GM10266 (cell line): ENCODE measurements around the gene HBS1L.

Experiments used
- DNase-seq: peaks from one replicate; pipeline ENCODE4 v3.0.0; 2012; ENCODE audit errors: extremely low spot score
- CTCF ChIP-seq: IDR thresholded peaks from 2 replicates; pipeline ENCODE4 v1.5.1; 2012; ENCODE audit warnings: mild to moderate bottlenecking, low read depth; ENCODE audit not compliant: control insufficient read depth, insufficient read depth; ENCODE audit errors: missing control alignments

HBS1L gene

GRCh38 chr6:134974370-134974769, 80.3 kb downstream of the HBS1L start:
- no peak for DNase-seq
- no peak for TF ChIP-seq CTCF

DNA sequence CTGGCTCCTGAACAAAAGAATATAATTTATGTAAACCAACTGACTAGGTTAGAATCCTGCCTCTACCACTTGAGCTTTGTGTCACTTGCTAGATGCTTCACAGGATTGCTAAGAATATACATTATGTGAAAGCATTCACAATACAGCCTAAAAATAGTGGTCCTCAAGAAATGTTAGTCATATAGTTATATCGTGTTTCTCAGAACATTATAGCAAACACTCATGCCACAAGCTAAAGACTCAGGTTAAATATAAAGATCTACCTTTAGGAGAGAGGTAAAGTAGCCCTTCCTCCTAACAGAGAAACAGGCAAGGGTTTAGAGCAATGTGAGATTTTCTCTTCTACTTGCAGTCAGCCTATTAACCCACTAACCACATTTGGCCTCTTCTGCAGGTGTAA, 86.9 kb downstream of the HBS1L start:
- TF ChIP-seq CTCF, result no peak
- DNase-seq, result no peak

DNA sequence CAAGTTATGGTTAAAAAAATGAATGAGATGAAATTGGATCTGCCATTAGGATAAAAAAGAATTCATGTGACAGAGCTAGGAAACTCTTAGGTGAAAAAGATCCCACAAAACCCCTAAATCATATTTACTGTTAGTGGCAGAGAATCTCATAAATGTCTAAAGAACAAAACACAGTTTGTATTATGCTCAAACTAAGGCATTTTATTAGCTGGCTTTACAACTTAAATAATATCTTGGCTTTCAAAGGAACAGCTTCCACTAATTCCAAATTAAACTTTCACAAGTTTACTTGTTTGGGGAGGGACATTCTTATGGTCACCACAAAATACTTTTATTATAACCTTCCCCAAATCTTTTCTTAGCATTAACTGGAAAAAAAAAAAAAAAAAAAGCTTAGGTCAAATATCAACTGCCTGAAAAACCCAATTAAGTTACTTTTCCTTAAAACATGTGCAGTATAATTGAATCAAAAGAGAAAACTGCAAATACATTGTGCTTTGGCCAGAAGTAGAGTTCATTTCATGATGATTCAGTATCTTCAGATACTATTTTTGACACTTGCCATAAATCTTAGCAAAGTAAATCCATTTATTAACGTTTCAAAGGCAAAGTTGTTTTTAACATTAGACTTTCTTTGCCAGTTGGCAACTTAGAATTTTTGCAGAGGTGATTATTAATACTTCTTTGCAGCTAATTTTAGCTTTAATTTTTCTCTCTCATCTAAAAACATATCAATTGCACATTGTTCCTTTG, 90.0 kb downstream of the HBS1L start:
- no peak for TF ChIP-seq CTCF
- no peak for DNase-seq

- no peak for DNase-seq
- no peak for TF ChIP-seq CTCF
These were observed 92.2 kb downstream of the HBS1L start for GRCh38 chr6:134962421-134962820.

DNA sequence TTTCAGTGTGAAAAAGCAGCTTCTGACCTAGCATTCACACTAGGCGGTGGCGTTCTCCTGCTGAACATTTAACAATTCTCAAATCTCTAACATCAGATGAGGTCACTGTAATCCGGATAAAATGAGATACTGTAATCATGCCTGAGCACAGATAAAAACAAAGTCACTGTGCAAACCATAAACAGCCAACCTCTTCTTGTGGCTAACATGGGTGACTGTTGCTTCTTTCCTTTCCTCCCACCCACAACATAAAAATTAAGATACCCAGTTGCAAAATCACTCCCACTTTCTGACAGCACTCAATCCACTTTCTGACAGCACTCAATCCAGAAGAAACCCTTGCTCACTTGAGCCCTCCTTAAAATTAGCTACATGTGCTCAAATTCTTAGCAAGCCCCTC, 93.3 kb downstream of the HBS1L start:
- no peak for TF ChIP-seq CTCF
- DNase-seq, result no peak

GRCh38 chr6:134959603-134960002, 95.0 kb downstream of the HBS1L start:
- DNase-seq, result no peak
- TF ChIP-seq CTCF, result no peak

DNA sequence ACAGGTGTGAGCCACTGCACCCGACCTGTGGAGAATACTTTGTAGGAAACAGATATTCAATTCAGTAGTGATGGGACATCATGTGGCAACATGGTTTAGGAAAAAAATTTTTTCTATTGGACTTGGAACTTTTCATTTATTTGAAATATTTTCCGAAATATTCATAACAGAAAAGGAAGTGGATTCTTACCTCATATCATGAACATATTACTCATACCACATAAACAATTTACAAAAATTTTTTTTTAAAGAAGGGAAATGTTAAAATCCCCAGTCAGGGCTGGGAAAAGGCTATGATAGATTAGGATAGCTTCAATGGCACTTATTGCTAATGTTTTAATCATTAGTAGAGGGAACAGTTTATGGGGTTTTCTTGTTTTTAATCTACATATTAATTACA, 97.9 kb downstream of the HBS1L start:
- TF ChIP-seq CTCF, result no peak

More for the DNA sequence above, 97.9 kb downstream of the HBS1L start:
- DNase-seq, result no peak
